DND-41 (cell line): ENCODE data around the gene ZBTB42.

ENCODE experiments used
- CTCF ChIP-seq: IDR thresholded peaks from 2 replicates; pipeline ENCODE4 v1.5.1; 2012; ENCODE audit warnings: borderline replicate concordance, low read length, moderate library complexity, mild to moderate bottlenecking; ENCODE audit not compliant: poor library complexity, severe bottlenecking; ENCODE audit errors: extremely low read depth
- EZH2 ChIP-seq: IDR thresholded peaks from 3 replicates; pipeline ENCODE4 v1.6.1; 2012; ENCODE audit warnings: borderline replicate concordance, low read depth, mild to moderate bottlenecking, moderate library complexity, low read length, inconsistent platforms; ENCODE audit not compliant: severe bottlenecking

- TF ChIP-seq CTCF (no peak), EZH2 (no peak)
Observed at GRCh38 chr14:104784218-104784568, 16.7 kb upstream of the ZBTB42 start.
